MG63 (cell line): ENCODE data around the gene IFT122. TPM values are rescaled to one million over a fixed set of nuclear protein-coding genes. Genes with fewer than 3 reads are reported as not detected.

ENCODE experiments used
- total RNA-seq: library from RNA; depleted of rRNA; stranded (reverse); fragments of >200 nt; shearing (Covaris generic); gene quantifications from 2 replicates; pipeline ENCODE4 v1.2.3, GENCODE V29; 2014; ENCODE audit warnings: low replicate concordance; rRNA removed

Gene IFT122
- total RNA-seq, 1 experiment from 2014 or later, result 25.3 TPM

Other genes with a start within 250 kb of the IFT122 start
- 116 and 146 TPM in 2 replicates for gene COPG1, start 190.6 kb upstream of the IFT122 start, total RNA-seq
- 59.9 and 81.0 TPM in 2 replicates for gene HMCES, start 161.4 kb upstream of the IFT122 start, total RNA-seq
- 0.03 TPM in 1 of 2 replicates, not detected in the other for gene EFCAB12, start 11.6 kb upstream of the IFT122 start, total RNA-seq
- 17.2 and 26.5 TPM in 2 replicates for gene MBD4, start 276 bp upstream of the IFT122 start, total RNA-seq
- not detected in 2 replicates for gene RHO, start 88.4 kb downstream of the IFT122 start, total RNA-seq
- gene H1-8, start 103.0 kb downstream of the IFT122 start, total RNA-seq, result not detected in 2 replicates
- gene PLXND1, start 166.5 kb downstream of the IFT122 start, total RNA-seq, result 5.8 and 21.9 TPM in 2 replicates